AG04450 (cell line): ENCODE data around the gene ENTPD8. TPM values are rescaled to one million over a fixed set of nuclear protein-coding genes. Genes with fewer than 3 reads are reported as not detected.

ENCODE experiments used
- CTCF ChIA-PET: fragments of 300-600, 350-600 bp; formaldehyde crosslinking; extraction: SDS; loops from one replicate; lab custom pipeline; 2022; ENCODE audit warnings: antibody characterized with exemption, inconsistent platforms; lab: Charles Lee
- POLR2A ChIA-PET: fragments of 350-600 bp; formaldehyde crosslinking; extraction: SDS; loops from one replicate; lab custom pipeline; 2021; ENCODE audit warnings: antibody characterized with exemption, inconsistent platforms; lab: Yijun Ruan, JAX
- DNase-seq: peaks from one replicate; pipeline ENCODE4 v3.0.0-alpha.2; 2011; ENCODE audit warnings: low read depth, low spot score
- H3K27ac ChIP-seq: one replicate; pipeline ENCODE4 v1.5.1; 2012; ENCODE audit warnings: low read depth, low read length, control low read depth
- H3K27me3 ChIP-seq: one replicate; pipeline ENCODE4 v1.6.0; 2012; ENCODE audit warnings: low read length; ENCODE audit not compliant: control insufficient read depth, insufficient read depth
- H3K4me3 ChIP-seq: 2 replicates; pipeline ENCODE4 v1.5.1; 2011; ENCODE audit warnings: mild to moderate bottlenecking, low read depth, low read length, control low read depth
- H3K9me3 ChIP-seq: 2 replicates; pipeline ENCODE4 v1.5.1; 2012; ENCODE audit warnings: low read length; ENCODE audit not compliant: control insufficient read depth, insufficient read depth
- CTCF ChIP-seq: IDR thresholded peaks from 2 replicates; pipeline ENCODE4 v1.5.1; 2011; ENCODE audit warnings: low read depth, low read length, control low read depth, inconsistent platforms
- polyA plus RNA-seq: library from polyadenylated mRNA; depleted of rRNA; stranded (reverse); fragments of >200 nt; gene quantifications from 2 replicates; pipeline ENCODE4 v1.2.3, GENCODE V29; 2011

The ENTPD8 gene
- polyA plus RNA-seq, 1 experiment, result not detected

GRCh38 chr9:137462986-137463930, 22.1 kb upstream of the ENTPD8 start:
- POLR2A ChIA-PET, result no interaction called here
- CTCF ChIA-PET, result no interaction called here

DNA sequence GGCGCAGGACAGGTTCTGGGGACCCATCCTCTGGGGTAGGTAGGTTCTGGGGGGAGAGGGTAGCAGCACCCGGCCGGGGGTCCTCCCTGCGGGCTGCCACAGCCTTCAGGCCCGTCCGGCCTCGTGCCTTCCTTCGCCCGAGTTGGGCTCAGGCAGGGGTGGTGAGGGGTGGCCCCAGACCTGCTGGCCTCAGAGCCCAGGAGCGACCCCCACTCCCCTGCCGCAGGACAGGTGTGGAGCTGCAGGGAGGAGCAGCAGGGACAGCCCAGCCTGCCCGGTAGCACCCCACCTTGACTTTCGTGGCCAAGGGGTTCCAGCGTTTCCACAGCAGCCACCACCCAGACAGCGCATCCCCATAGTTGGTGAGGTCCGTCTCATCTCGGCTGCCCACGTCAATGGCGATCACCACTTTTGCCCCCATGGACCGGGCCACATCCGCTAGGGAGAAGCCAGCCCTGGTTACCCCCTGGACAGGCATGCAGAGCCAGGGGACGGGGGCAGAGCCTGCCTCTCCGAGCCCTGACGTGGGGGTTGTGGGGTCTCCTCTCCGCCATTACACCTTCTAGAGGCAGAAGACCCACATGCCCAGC, 21.3 kb upstream of the ENTPD8 start:
- H3K27me3 ChIP-seq, result peaks cover 13% of the 10 kb centered on the region
- POLR2A ChIA-PET, result no interaction called here
- H3K4me3 ChIP-seq, result no peak overlapping the region
- H3K27ac ChIP-seq, result no peak overlapping the region
- CTCF ChIA-PET, result no interaction called here
- no peak for DNase-seq
- H3K9me3 ChIP-seq, result peaks cover 7% of the 10 kb centered on the region; the same call in 1 of the 2 replicates
- no peak for TF ChIP-seq CTCF

More at GRCh38 chr9:137462986-137463930, 22.1 kb upstream of the ENTPD8 start:
- Histone ChIP-seq H3K9me3 (peaks cover 7% of the 10 kb centered on the region; the same call in 1 of the 2 replicates), H3K27ac (no peak overlapping the region), H3K27me3 (peaks cover 13% of the 10 kb centered on the region), H3K4me3 (no peak overlapping the region)
- no peak for TF ChIP-seq CTCF
- DNase-seq, result no peak

- Histone ChIP-seq H3K9me3 (peaks cover 7% of the 10 kb centered on the region; the same call in 1 of the 2 replicates), H3K4me3 (no peak overlapping the region), H3K27me3 (peaks cover 13% of the 10 kb centered on the region), H3K27ac (no peak overlapping the region)
- no peak for TF ChIP-seq CTCF
- ChIA-PET CTCF (no interaction called here), POLR2A (no interaction called here)
- DNase-seq, result no peak
These were observed 20.7 kb upstream of the ENTPD8 start for GRCh38 chr9:137461663-137462395.

GRCh38 chr9:137461316-137461662, 20.1 kb upstream of the ENTPD8 start:
- no peak for DNase-seq
- CTCF ChIA-PET, result no interaction called here
- H3K4me3 ChIP-seq, result no peak overlapping the region
- no peak overlapping the region for H3K27ac ChIP-seq
- peaks cover 13% of the 10 kb centered on the region for H3K27me3 ChIP-seq
- TF ChIP-seq CTCF, result no peak
- POLR2A ChIA-PET, result no interaction called here
- peaks cover 7% of the 10 kb centered on the region; the same call in 1 of the 2 replicates for H3K9me3 ChIP-seq
